HG03175 (cell line): ENCODE data around the gene ZBTB7C.

Source experiments
- ATAC-seq: cut with Tn5 transposase; IDR thresholded peaks from one replicate; pipeline ENCODE4 v1.9.1; 2021; ENCODE audit warnings: mild to moderate bottlenecking, moderate library complexity; ENCODE audit not compliant: unreplicated experiment

ZBTB7C gene

GRCh38 chr18:48263914-48264902 lies 145.0 kb downstream of the ZBTB7C start:
- ATAC-seq = no peak

GRCh38 chr18:48263192-48263853 lies 145.9 kb downstream of the ZBTB7C start:
- no peak for ATAC-seq

GRCh38 chr18:48260237-48260636 lies 148.9 kb downstream of the ZBTB7C start:
- ATAC-seq = no peak

- ATAC-seq = no peak
Observed at GRCh38 chr18:48256848-48257247, 152.3 kb downstream of the ZBTB7C start.

GRCh38 chr18:48254077-48254602 lies 155.0 kb downstream of the ZBTB7C start:
- ATAC-seq = no peak

GRCh38 chr18:48252525-48252924 lies 156.7 kb downstream of the ZBTB7C start:
- no peak for ATAC-seq

- ATAC-seq = no peak
Observed at GRCh38 chr18:48250918-48251317, 158.3 kb downstream of the ZBTB7C start.

GRCh38 chr18:48250362-48250907 lies 158.7 kb downstream of the ZBTB7C start:
- ATAC-seq = no peak

- no peak for ATAC-seq
Observed at GRCh38 chr18:48249854-48250253, 159.3 kb downstream of the ZBTB7C start.

GRCh38 chr18:48244530-48244929 lies 164.7 kb downstream of the ZBTB7C start:
- no peak for ATAC-seq

GRCh38 chr18:48238636-48239035 lies 170.5 kb downstream of the ZBTB7C start:
- no peak for ATAC-seq

GRCh38 chr18:48238206-48238605 lies 171.0 kb downstream of the ZBTB7C start:
- ATAC-seq = no peak

GRCh38 chr18:48236822-48237221 lies 172.4 kb downstream of the ZBTB7C start:
- ATAC-seq = no peak

- ATAC-seq = no peak
Observed at GRCh38 chr18:48230467-48231113, 178.6 kb downstream of the ZBTB7C start.

- ATAC-seq = no peak
Observed at GRCh38 chr18:48229552-48229981, 179.6 kb downstream of the ZBTB7C start.

- no peak for ATAC-seq
Observed at GRCh38 chr18:48228841-48229240, 180.3 kb downstream of the ZBTB7C start.

- no peak for ATAC-seq
Observed at GRCh38 chr18:48228301-48228715, 180.9 kb downstream of the ZBTB7C start.

- ATAC-seq = no peak
Observed at GRCh38 chr18:48227206-48227605, 182.0 kb downstream of the ZBTB7C start.

- no peak for ATAC-seq
Observed at GRCh38 chr18:48226401-48226800, 182.8 kb downstream of the ZBTB7C start.

GRCh38 chr18:48222118-48222517 lies 187.1 kb downstream of the ZBTB7C start:
- peak; percentile 88 for ATAC-seq
